ENCODE results near the gene FIBCD1. TPM values are rescaled to one million over a fixed set of nuclear protein-coding genes. Genes with fewer than 3 reads are reported as not detected.

FIBCD1 gene
- total and polyA plus RNA-seq, 2 of the 8 experiments (the other 6 are each of a cell fraction or from before 2014, with no cell fraction given) = 6.1 to 8.8 TPM

DNA sequence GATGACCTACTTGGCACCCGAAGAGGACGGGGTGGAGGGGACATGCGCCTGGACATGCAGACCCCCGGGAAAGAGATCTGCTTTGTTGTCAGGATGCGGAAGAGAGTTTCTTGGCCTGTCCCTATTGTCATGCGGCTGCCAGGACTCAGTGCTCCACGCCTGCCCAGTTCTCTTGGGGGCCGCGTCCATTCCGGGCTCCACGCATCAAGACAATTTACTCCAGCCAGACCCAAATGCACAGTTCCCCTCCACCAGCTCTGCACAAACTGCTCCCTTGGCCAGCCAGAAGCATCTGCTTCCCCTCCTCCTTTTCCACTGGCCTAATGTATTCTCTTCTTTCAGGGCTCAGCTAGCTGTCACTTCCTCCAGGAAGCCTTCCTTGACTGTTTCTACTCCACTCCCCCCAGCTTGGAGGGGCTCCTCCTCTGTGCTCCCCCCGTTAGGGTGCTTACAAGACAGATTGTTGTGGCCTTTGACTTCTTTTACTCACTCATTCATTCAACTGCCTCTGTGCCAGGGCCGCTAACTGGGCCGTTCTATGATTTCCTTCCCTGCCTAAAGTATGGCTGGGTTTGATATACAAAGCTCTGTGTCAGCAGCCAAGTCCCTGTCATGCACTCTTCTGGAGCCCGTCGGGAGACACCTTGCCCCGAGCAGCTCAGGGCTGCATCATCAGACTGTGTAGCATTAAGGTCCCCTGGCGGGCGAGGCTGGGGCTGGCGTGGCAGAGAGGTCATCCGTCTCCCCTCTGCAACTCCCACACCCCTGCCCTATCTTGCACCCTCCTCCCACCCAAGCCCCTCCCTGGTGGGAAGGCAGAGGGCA is 6.6 kb downstream of the FIBCD1 start (continued):
- TF ChIP-seq, protein P1, sequence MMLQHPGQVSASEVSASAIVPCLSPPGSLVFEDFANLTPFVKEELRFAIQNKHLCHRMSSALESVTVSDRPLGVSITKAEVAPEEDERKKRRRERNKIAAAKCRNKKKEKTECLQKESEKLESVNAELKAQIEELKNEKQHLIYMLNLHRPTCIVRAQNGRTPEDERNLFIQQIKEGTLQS (IDR thresholded peaks at IDR 0.05; ENCODE audit: insufficient read depth, low read depth, low read length) = no peak
